ENCODE results near the gene TFEB.

TFEB gene

GRCh38 chr6:41648070-41648585 lies 87.3 kb downstream of the TFEB start:
- DNase-seq, result no peak

- no peak for DNase-seq
Observed at GRCh38 chr6:41647061-41647511, 88.3 kb downstream of the TFEB start.

GRCh38 chr6:41646026-41646795 lies 89.2 kb downstream of the TFEB start:
- no peak for DNase-seq

GRCh38 chr6:41645007-41645618 lies 90.3 kb downstream of the TFEB start:
- no peak for DNase-seq

DNA sequence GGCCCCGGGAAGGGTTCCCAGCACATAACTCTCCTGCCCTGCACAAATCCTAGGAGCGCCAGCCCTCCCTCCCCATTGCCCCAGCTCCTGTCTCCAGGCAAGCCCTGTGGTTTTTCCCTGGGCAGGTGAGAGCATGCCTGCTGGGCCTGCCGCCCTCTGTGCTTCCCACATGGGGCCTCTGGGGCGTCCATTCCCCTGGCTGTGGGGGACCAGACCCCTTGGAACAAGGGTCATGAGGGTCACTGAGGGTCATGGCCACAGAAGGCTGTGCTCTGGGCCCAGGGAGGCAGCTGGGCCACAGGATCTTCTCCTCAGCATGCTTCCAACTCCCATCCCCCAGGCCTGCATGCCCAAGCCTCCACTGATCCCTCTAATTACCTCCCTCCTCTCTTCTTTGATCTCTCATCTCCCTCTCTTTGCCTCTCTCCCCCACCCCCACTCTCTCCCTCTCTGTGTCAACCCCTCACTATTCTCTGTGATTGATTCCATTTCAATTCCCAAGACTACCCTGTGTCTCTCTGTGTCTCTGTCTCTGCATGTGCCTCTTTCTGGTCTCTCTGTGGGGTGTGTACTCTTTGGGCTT lies 91.0 kb downstream of the TFEB start:
- no peak for DNase-seq

DNA sequence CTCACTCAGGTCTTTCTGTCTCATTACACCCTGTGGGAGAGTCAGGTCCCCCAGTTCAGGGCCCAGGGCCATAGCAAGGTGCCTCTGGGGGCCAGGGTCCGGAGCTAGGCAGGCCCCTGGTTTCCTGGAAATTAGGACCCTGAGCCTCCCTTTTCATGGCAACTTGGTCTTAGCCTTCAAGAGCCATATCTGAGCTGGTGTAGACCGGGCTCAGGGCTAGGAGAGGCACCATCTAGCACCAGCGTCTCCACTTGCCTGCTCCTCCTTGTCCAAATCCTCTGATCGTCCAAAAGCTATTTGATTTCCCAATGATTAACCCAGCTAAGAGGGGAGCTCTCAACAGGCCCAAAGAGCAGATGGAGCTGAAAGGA lies 91.5 kb downstream of the TFEB start:
- no peak for DNase-seq

- no peak for DNase-seq
Observed at GRCh38 chr6:41642960-41643898, 92.2 kb downstream of the TFEB start.

DNA sequence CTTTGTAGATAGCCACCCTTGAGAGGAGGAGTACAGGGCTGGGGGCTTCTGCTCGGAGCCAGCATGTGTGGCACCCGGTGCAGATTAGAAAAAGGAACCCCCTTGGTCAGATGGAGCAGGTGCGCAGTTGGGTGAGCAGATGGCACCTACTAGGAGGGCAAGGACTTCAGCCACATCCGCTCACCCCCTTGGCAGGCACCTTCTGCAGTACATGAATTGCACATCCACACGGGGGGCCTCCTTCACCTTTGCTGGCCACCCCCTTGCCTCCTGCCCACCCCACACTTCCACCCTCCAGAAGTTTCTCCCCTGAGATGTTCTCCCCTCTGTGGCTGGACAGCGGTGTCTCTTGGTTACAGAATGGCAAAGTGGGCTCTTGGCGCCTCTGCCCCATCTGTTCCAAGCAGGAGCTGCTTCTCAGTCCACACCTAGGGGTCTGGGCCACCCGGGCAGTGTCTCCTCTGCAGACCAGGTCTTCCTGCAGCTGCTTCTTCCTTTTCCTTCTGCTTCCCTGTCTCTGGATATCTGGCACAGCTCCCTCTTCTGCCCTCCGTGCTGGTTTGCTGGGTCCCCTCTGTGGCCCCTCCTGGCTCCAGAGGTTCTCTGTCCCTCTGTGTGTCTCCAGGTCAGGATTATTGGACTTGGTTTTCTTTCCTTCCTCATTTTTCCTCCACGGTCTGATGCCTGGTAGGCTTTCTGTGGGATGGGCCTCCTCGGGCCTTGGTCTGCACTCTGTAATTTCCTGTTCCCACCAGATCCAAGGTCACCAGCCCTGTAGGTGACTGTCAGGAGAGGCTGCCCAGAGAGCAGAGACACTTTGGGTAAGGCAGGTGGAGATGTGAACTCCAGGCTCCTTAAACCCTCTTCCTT lies 93.1 kb downstream of the TFEB start:
- no peak for DNase-seq

- DNase-seq, result no peak
Observed at GRCh38 chr6:41641352-41641925, 94.0 kb downstream of the TFEB start.

DNA sequence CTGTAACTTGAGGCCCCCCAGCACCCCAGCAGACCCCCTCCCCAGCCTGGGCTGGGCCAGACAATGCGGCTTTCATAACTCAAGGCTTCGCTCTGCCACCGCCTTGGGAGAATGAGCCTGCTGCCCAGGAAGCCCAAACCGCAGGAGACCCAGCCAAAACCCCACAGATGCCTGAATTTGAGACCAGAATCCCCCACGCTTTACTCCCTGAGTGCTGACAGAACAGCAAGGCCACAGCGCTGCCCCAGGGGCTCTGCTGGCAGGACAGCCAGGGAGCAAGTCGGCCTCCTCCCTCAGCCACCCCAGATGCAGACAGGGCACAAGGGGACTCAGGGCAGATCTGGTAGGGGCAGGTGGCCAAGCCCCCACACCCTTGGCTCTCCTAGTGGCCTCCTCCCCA lies 95.0 kb downstream of the TFEB start:
- no peak for DNase-seq

DNA sequence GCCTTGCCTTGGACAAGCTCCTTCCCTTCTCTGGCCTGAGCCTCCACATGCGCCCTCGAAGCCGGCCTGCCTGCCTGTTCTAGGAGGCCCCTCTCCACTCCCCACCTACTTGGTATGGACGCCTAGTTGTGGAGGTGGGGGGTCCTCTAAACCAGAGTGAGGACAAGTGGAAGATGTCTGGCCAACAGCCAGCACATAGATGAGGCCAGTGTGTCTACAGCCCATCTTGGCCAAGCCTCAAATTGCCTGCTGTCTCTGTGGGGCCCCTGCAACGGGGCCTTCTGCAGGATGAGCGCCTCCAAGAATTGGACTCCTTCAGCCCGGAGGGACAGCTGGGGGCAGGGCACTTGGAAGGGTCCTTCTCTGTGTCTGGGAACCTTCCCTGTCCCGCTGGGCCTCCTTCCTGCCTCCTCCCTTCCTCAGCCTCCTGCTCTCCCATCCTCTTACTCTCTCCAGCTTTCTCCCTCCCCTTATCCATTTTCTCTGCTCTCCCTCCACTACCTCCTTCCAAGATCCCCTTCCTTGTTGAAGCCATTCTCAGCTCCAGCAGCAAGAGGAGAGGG lies 95.5 kb downstream of the TFEB start:
- DNase-seq, result no peak

GRCh38 chr6:41638935-41639808 lies 96.2 kb downstream of the TFEB start:
- DNase-seq, result no peak

GRCh38 chr6:41638002-41638934 lies 97.1 kb downstream of the TFEB start, which contains the start of gene MDFI:
TSS of gene MDFI (plus strand) at chr6:41638468. CDS start at chr6:41638750, 282 bp downstream.
- DNase-seq, result no peak

GRCh38 chr6:41637194-41638001 lies 98.0 kb downstream of the TFEB start:
- DNase-seq, result no peak

GRCh38 chr6:41636833-41637193 lies 98.6 kb downstream of the TFEB start:
- DNase-seq, result no peak

GRCh38 chr6:41635365-41635764 lies 100.0 kb downstream of the TFEB start:
- no peak for DNase-seq

DNA sequence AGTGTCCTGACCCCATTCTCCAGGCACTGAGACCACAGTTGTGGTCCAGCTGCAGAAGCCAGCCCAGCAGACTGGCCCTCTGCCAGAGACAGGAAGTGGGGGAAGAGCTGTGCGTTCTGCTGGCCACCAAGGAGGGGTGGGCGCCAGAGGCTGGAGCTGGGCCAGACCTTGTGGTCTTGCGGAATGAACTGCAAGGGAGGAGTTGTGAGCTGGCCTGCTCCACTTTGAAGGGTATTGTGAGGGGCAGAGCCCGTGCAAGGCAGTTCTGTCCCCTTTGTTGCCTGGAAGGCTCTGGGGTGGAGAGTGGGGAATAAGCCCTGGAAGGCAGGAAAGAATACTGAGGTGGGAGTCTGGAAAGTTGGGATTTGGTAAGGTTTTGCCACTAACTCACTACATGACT lies 100.8 kb downstream of the TFEB start:
- no peak for DNase-seq
